GM12878 (cell line): ENCODE results near the gene CAMK2D. TPM values are rescaled to one million over a fixed set of nuclear protein-coding genes. Genes with fewer than 3 reads are reported as not detected.

ENCODE experiments used
- ATAC-seq: fragments of 200-7000 bp; cut with Tn5 transposase; 3 replicates; pipeline ENCODE4 v1.9.1; 2020; ENCODE audit warnings: mild to moderate bottlenecking, moderate library complexity
- BruUV-seq: library from RNA; stranded (reverse); fragments of 400-500 nt; replicated peaks from 2 replicates; lab custom pipeline; 2021; lab: Mats Ljungman, UMichigan
- CTCF ChIA-PET: fragments of 300-600 bp; sonication (Branson Sonifier 250); formaldehyde crosslinking; extraction: SDS; loops from one replicate; lab custom pipeline; 2021; ENCODE audit warnings: inconsistent platforms; lab: Yijun Ruan, JAX
- POLR2A ChIA-PET: fragments of 350-600 bp; formaldehyde crosslinking; extraction: SDS; loops from one replicate; lab custom pipeline; 2021; ENCODE audit warnings: inconsistent platforms; lab: Charles Lee
- RAD21 ChIA-PET: fragments of 300-600 bp; sonication (Branson Sonifier 250); formaldehyde crosslinking; loops from one replicate; lab custom pipeline; 2023; ENCODE audit warnings: antibody characterized with exemption; ENCODE audit not compliant: unreplicated experiment; lab: Charles Lee
- SMC1A ChIA-PET: fragments of 300-600 bp; sonication (Branson Sonifier 250); formaldehyde crosslinking; loops from one replicate; lab custom pipeline; 2023; ENCODE audit not compliant: unreplicated experiment, uncharacterized antibody; lab: Charles Lee
- DNase-seq: peaks from one replicate; pipeline ENCODE4 v3.0.0-alpha.2; 2011; ENCODE audit warnings: low read depth, low spot score
- FAIRE-seq: peaks from 3 replicates; lab custom pipeline; 2011; peaks lifted over from hg19 to GRCh38; lab: Jason Lieb, UNC
- H2AFZ ChIP-seq: 2 replicates; pipeline ENCODE4 v1.6.0; 2011; ENCODE audit warnings: low read depth, low read length, control low read depth; ENCODE audit not compliant: control insufficient read depth
- H3K27ac ChIP-seq: 2 replicates; pipeline ENCODE4 v1.5.1; 2011; ENCODE audit warnings: control low read depth; ENCODE audit not compliant: control insufficient read depth, insufficient read depth
- H3K27me3 ChIP-seq, 2 experiments: replicated peaks in 1 of 2; 2 replicates each; pipeline versions ENCODE4 v1.6.0 to v1.6.1; 2011; ENCODE audit warnings: low read length in 1 of 2; ENCODE audit not compliant: control insufficient read depth in 2 of 2, insufficient read depth in 2 of 2
- H3K36me3 ChIP-seq, 2 experiments: 2 replicates each; pipeline ENCODE4 v1.5.1; 2011; ENCODE audit warnings: low read length in 1 of 2; ENCODE audit not compliant: control insufficient read depth in 2 of 2, insufficient read depth in 2 of 2
- H3K4me1 ChIP-seq: 2 replicates; pipeline ENCODE4 v1.6.1; 2011; ENCODE audit warnings: mild to moderate bottlenecking, low read length, moderate library complexity, mixed read lengths; ENCODE audit not compliant: control insufficient read depth, insufficient read depth
- H3K4me2 ChIP-seq: 2 replicates; pipeline ENCODE4 v1.6.0; 2011; ENCODE audit warnings: control low read depth; ENCODE audit not compliant: control insufficient read depth, insufficient read depth
- H3K4me3 ChIP-seq: fragments of 200-600 bp; sonication (generic); 2 replicates; pipeline ENCODE4 v1.5.1; 2016
- H3K79me2 ChIP-seq: 2 replicates; pipeline ENCODE4 v1.6.0; 2011; ENCODE audit warnings: low read length; ENCODE audit not compliant: control insufficient read depth, insufficient read depth
- H3K9ac ChIP-seq: 2 replicates; pipeline ENCODE4 v1.8.0; 2011; ENCODE audit warnings: low read length, control low read depth, mixed read lengths; ENCODE audit not compliant: control insufficient read depth, insufficient read depth
- H3K9me3 ChIP-seq: replicated peaks from 3 replicates; pipeline ENCODE4 v1.5.1; 2011; ENCODE audit warnings: mild to moderate bottlenecking, low read length; ENCODE audit not compliant: control insufficient read depth, insufficient read depth
- H4K20me1 ChIP-seq: 2 replicates; pipeline ENCODE4 v1.6.0; 2011; ENCODE audit not compliant: control insufficient read depth, insufficient read depth
- ATF3 ChIP-seq: IDR thresholded peaks from 2 replicates; pipeline ENCODE4 v1.6.1; 2011; ENCODE audit warnings: low read depth, mild to moderate bottlenecking, low read length, moderate library complexity, borderline replicate concordance; ENCODE audit errors: extremely low read depth
- CBX5 ChIP-seq: sonication (generic); IDR thresholded peaks from 2 replicates; pipeline ENCODE4 v1.6.1; 2016; ENCODE audit warnings: low read depth, moderate library complexity, mild to moderate bottlenecking, inconsistent platforms
- GABPA ChIP-seq: IDR thresholded peaks from 2 replicates; pipeline ENCODE4 v1.6.1; 2014; ENCODE audit warnings: antibody characterized with exemption, low read depth, mild to moderate bottlenecking, inconsistent platforms
- HDAC2 ChIP-seq: fragments of 200-600 bp; sonication (generic); IDR thresholded peaks from 2 replicates; pipeline ENCODE4 v1.6.1; 2017
- HDGF ChIP-seq: fragments of 450-650 bp; IDR thresholded peaks from 2 replicates; pipeline ENCODE4 v1.6.1; 2016; ENCODE audit warnings: antibody characterized with exemption
- JUND ChIP-seq: IDR thresholded peaks from 2 replicates; pipeline ENCODE4 v1.6.1; 2012; ENCODE audit warnings: low read depth, mild to moderate bottlenecking, low read length, improper control_type of control experiment, moderate library complexity
- NFXL1 ChIP-seq: fragments of 450-650 bp; IDR thresholded peaks from 2 replicates; pipeline ENCODE4 v1.6.1; 2017; ENCODE audit warnings: antibody characterized with exemption, mild to moderate bottlenecking, borderline replicate concordance
- NR2C2 ChIP-seq: IDR thresholded peaks from 2 replicates; pipeline ENCODE4 v1.6.1; 2011; ENCODE audit warnings: borderline replicate concordance, low read depth; ENCODE audit not compliant: control insufficient read depth, insufficient read length
- POLR2AphosphoS2 ChIP-seq: IDR thresholded peaks from 2 replicates; pipeline ENCODE4 v1.6.1; 2011; ENCODE audit warnings: low read depth, mild to moderate bottlenecking, low read length, improper control_type of control experiment, moderate library complexity
- RCOR1 ChIP-seq: conservative IDR thresholded peaks from 2 replicates; pipeline ENCODE4 v1.6.1; 2012; ENCODE audit warnings: low read depth, low read length, improper control_type of control experiment
- SIX5 ChIP-seq: IDR thresholded peaks from 2 replicates; pipeline ENCODE4 v1.6.1; 2011; ENCODE audit warnings: mild to moderate bottlenecking, low read depth, low read length, moderate library complexity; ENCODE audit not compliant: severe bottlenecking
- TCF12 ChIP-seq: IDR thresholded peaks from 2 replicates; pipeline ENCODE4 v1.6.1; 2011; ENCODE audit warnings: low read depth, mild to moderate bottlenecking, low read length
- USF2 ChIP-seq: IDR thresholded peaks from 2 replicates; pipeline ENCODE4 v1.6.1; 2011; ENCODE audit warnings: low read depth, low read length, improper control_type of control experiment, borderline replicate concordance
- ZBTB40 ChIP-seq: fragments of 450-650 bp; IDR thresholded peaks from 2 replicates; pipeline ENCODE4 v1.6.1; 2016; ENCODE audit warnings: mild to moderate bottlenecking, moderate library complexity, borderline replicate concordance
- WGBS: methylation state at CpG from one replicate; pipeline ENCODE4 v1.1.6; 2016; ENCODE audit warnings: low lambda C conversion rate; ENCODE audit not compliant: insufficient replicate concordance, insufficient coverage; ENCODE audit errors: missing lambda C conversion rate; 5-methylcytosine and 5-hydroxymethylcytosine counted together
- in situ Hi-C: fragments of 300-500 bp; cut with MboI; formaldehyde crosslinking; loops from 9 replicates; pipeline ENCODE4 v1.14.3; 2018; ENCODE audit warnings: mixed read lengths
- intact Hi-C: fragments of 100-400 bp; cut with micrococcal nuclease; formaldehyde crosslinking; loops from one replicate; pipeline ENCODE4 v1.14.2; 2022; ENCODE audit not compliant: unreplicated experiment
- polyA plus RNA-seq, 11 experiments: library from polyadenylated mRNA; depleted of rRNA in 4 of 11; unstranded in 6 of 11; stranded (reverse) in 5 of 11; fragments of >200 nt; fragmentation: Nextera tagmentation in 4 of 11; fragmentation: Illumina TruSeq in 1 of 11; extraction: Ambion mirVana in 4 of 11; extraction: Trizol in 1 of 11; gene quantifications; 1 replicate in 1 of 11; 2 replicates in 10 of 11; pipeline versions ENCODE4 v1.2.1 to v1.2.3, GENCODE V29; 2011 to 2016; ENCODE audit warnings: inconsistent platforms in 2 of 11, missing spikeins in 2 of 11, low read depth in 1 of 11
- total RNA-seq, 4 experiments: library from RNA; depleted of rRNA in 3 of 4; stranded (reverse); fragments of >200 nt in 3 of 4; fragmentation: Illumina TruSeq in 1 of 4; extraction: Trizol in 1 of 4; gene quantifications; 2 replicates each; pipeline versions ENCODE4 v1.2.1 to v1.2.3, GENCODE V29; 2013 to 2021
- TF ChIP-seq, protein P1 (sequence below): fragments of 150-350 bp; IDR thresholded peaks from 2 replicates; pipeline ENCODE4 v1.6.1; 2016; ENCODE audit warnings: low read depth, low read length

The CAMK2D gene
- total and polyA plus RNA-seq, 10 of the 15 experiments (the other 5 are each of a cell fraction or from before 2014, with no cell fraction given): 6.9 to 88.5 (median 12.9) TPM

DNA sequence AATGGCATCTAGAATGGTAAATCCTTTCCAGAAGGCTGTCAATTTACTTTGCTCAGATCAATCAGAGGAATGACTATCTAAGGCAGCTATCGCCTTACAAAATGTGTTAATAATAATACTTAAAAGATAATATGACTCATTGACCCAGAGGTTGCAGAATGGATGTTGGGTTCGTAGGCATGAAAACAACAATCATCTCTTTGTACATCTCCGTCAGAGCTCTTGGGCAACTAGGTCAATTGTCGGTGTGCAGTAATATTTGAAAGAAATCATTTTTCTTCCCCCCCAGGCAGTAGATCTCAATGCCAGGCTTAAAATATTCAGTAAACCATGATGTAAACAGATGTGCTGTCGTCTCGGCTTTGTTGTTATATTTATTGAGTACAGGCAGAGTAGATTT lies 165.1 kb downstream of the CAMK2D start:
- CTCF ChIA-PET: interaction anchor here (0.9 to 3.1 kb wide), 3 partner anchors 10 to 48 kb away, joined by 3 to 13 read pairs (median 5); no protein-coding TSS in a partner anchor
- POLR2A ChIA-PET: interaction anchor here (1.1 kb wide), 1 partner anchor 22 kb away, joined by 4 read pairs; no protein-coding TSS in a partner anchor
- Histone ChIP-seq H3K79me2 (no peaks in the 10 kb centered on the region), H3K4me3 (no peak overlapping the region), H3K36me3 (no peaks in the 10 kb centered on the region), H3K4me2 (no peak overlapping the region), H3K9me3 (no peaks in the 10 kb centered on the region; the same call in 2 of the 3 replicates), H3K9ac (no peak overlapping the region), H3K27me3 (no peaks in the 10 kb centered on the region), H3K27ac (no peak overlapping the region), H2AFZ (no peak overlapping the region), H3K4me1 (peaks cover 7% of the 10 kb centered on the region; the same call in 1 of the 2 replicates), H4K20me1 (no peaks in the 10 kb centered on the region)
- TF ChIP-seq CBX5 (no peak), POLR2AphosphoS2 (no peak), HDGF (no peak), JUND (no peak), ATF3 (no peak), USF2 (no peak), HDAC2 (no peak), SIX5 (no peak), ZBTB40 (no peak), GABPA (no peak), TCF12 (no peak), NR2C2 (no peak), RCOR1 (no peak), NFXL1 (no peak)
- TF ChIP-seq, protein P1, sequence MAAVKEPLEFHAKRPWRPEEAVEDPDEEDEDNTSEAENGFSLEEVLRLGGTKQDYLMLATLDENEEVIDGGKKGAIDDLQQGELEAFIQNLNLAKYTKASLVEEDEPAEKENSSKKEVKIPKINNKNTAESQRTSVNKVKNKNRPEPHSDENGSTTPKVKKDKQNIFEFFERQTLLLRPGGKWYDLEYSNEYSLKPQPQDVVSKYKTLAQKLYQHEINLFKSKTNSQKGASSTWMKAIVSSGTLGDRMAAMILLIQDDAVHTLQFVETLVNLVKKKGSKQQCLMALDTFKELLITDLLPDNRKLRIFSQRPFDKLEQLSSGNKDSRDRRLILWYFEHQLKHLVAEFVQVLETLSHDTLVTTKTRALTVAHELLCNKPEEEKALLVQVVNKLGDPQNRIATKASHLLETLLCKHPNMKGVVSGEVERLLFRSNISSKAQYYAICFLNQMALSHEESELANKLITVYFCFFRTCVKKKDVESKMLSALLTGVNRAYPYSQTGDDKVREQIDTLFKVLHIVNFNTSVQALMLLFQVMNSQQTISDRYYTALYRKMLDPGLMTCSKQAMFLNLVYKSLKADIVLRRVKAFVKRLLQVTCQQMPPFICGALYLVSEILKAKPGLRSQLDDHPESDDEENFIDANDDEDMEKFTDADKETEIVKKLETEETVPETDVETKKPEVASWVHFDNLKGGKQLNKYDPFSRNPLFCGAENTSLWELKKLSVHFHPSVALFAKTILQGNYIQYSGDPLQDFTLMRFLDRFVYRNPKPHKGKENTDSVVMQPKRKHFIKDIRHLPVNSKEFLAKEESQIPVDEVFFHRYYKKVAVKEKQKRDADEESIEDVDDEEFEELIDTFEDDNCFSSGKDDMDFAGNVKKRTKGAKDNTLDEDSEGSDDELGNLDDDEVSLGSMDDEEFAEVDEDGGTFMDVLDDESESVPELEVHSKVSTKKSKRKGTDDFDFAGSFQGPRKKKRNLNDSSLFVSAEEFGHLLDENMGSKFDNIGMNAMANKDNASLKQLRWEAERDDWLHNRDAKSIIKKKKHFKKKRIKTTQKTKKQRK: no peak
- in situ Hi-C loops: no loop called here
- FAIRE-seq (no peak), DNase-seq (no peak), ATAC-seq (no peak)
- no TSS peak for BruUV-seq
- WGBS: 97% methylated on average over 6 of the region's 6 CpGs
- intact Hi-C loops: no loop called here
- RAD21 ChIA-PET: no interaction called here
- SMC1A ChIA-PET: interaction anchor here (0.6 to 4.9 kb wide), 7 partner anchors 11 to 31 kb away, joined by 3 to 24 read pairs (median 5); no protein-coding TSS in a partner anchor
